Fibroblast of pulmonary artery (primary cell): ENCODE measurements around the gene LRP1B.

Experiments used
- DNase-seq: peaks from one replicate; pipeline ENCODE4 v3.0.0-alpha.2; 2010; ENCODE audit warnings: low read depth
- H3K4me3 ChIP-seq: replicated peaks from 2 replicates; pipeline ENCODE4 v1.5.1; 2011; ENCODE audit warnings: low read depth, mild to moderate bottlenecking, control low read depth, low read length, moderate library complexity
- TF ChIP-seq, protein P1 (sequence below): IDR thresholded peaks from 2 replicates; pipeline ENCODE4 v1.5.1; 2011; ENCODE audit warnings: mild to moderate bottlenecking, control low read depth, low read length, inconsistent platforms; ENCODE audit errors: missing control alignments

LRP1B gene

GRCh38 chr2:141316606-141317005 is 814.2 kb downstream of the LRP1B start:
- H3K4me3 ChIP-seq: no peak overlapping the region
- TF ChIP-seq, protein P1, sequence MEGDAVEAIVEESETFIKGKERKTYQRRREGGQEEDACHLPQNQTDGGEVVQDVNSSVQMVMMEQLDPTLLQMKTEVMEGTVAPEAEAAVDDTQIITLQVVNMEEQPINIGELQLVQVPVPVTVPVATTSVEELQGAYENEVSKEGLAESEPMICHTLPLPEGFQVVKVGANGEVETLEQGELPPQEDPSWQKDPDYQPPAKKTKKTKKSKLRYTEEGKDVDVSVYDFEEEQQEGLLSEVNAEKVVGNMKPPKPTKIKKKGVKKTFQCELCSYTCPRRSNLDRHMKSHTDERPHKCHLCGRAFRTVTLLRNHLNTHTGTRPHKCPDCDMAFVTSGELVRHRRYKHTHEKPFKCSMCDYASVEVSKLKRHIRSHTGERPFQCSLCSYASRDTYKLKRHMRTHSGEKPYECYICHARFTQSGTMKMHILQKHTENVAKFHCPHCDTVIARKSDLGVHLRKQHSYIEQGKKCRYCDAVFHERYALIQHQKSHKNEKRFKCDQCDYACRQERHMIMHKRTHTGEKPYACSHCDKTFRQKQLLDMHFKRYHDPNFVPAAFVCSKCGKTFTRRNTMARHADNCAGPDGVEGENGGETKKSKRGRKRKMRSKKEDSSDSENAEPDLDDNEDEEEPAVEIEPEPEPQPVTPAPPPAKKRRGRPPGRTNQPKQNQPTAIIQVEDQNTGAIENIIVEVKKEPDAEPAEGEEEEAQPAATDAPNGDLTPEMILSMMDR: no peak
- no peak for DNase-seq

DNA sequence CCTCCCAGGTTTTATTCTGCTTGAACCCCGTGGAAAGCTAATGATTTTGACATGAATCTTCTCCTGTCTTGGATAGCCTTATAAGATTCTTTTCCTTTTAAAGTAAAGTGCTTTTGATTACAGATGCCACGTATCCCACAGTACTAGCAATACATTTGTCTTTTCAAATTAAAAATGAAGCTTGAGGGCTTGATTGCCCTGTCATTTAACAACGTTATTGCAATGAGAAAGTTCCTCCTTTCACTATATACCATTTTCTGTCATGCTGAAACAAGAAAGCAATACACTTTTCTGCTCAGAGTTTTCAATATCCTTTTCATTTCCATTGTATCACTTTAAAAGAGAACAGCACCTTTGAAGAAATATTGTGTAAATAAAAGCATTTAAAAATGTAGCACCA is 814.7 kb downstream of the LRP1B start:
- TF ChIP-seq, protein P1: no peak
- no peak for DNase-seq
- no peak overlapping the region for H3K4me3 ChIP-seq

DNA sequence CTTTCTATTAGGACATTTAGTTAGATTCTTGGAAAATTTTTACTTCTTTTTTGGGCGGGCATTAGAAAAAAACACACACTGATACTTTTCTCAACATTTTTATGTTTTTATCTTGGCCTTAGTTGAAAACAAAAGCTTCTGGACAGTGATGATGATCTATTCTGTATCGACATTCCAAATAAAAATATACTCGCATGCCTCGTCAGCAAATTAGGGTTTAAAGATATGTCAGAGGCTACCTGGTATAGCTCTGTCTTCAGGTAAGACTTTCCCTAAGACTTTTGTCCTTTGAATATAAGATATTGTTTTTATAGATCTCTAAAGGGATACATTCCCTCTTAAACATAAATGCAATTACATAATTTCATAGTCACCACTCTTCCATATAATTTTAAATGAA is 816.8 kb downstream of the LRP1B start:
- H3K4me3 ChIP-seq: no peak overlapping the region

DNA sequence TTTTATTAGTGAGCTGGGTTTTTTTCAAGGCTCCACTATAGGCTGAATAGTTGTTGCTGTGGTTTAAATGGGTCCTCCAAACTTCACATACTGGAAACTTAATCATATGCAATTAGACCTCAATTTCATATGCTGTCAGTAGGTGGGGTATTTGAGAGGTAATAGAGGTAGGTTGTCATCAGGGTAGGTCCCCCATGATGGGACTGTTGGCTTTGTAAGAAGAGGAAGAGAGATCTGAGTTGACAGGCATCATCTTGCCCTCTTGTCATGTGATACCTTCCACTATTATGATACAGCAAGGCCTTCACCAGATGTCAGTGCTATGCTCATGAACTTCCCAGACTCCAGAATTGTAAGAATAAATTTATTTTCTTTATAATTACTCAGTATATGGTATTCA is 819.4 kb downstream of the LRP1B start:
- no peak for DNase-seq
- TF ChIP-seq, protein P1: no peak

More for the DNA sequence above, 816.8 kb downstream of the LRP1B start:
- no peak for DNase-seq
- TF ChIP-seq, protein P1: no peak

DNA sequence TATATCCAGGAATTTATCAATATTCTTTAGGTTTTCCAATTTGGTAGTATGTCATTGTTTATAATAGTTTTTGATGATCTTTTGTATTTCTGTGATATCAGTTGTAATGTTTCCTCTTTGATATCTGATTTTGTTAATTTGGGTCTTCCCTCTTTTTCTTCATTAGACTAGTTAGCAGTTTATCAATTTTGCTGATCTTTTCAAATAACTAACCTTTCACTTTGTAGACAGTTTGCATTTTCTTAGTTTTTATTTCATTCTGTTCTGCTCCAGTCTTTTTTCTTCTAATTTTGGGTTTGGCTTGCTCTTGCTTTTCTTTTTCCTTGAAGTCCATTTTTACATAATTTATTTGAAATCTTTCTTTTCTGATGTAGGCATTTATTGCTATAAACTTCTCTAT is 824.4 kb downstream of the LRP1B start:
- TF ChIP-seq, protein P1: no peak
- H3K4me3 ChIP-seq: no peak overlapping the region
- DNase-seq: no peak

More for the DNA sequence above, 819.4 kb downstream of the LRP1B start:
- H3K4me3 ChIP-seq: no peak overlapping the region

DNA sequence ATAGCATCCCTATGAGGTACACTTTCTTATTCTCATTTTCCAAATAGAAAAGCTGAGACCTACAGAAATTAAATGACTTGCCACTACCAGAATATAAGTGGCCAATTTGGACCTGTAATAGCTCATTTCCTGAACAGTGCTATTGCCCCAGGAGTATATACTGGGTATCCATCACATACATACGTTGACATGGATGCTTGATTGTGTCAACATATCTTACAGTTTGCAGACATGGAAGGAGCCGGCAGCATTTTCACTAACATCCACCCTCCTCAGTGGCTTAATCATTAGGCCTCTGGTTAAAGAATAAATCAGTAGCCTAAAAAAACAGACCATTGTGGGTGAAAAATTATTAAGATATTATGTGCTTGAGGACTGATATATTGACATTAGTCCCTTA is 829.3 kb downstream of the LRP1B start:
- no peak for DNase-seq
- H3K4me3 ChIP-seq: no peak overlapping the region
- TF ChIP-seq, protein P1: no peak

DNA sequence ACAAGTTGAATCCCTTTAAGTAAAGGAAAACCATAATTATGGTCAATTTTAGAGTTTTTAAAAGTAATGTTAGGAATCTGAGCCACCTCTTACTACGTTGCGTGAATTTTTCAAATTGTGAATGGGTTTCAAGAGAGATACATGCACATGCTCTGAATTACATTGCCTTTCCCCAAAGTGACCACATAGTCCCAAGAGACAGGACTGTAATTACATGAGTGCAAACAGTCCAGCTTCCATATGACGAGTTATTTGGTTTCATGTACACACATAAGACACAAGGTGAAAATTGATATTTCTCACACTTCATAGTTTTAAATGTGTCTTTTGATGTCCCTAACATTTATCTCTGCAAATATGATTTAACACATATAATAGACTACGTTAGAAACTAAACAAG is 850.8 kb downstream of the LRP1B start:
- no peak for DNase-seq

More for the DNA sequence above, 850.8 kb downstream of the LRP1B start:
- TF ChIP-seq, protein P1: no peak
- no peak overlapping the region for H3K4me3 ChIP-seq
